HG03095 (cell line): ENCODE results near the gene PYGB.

Source experiments
- ATAC-seq: cut with Tn5 transposase; IDR thresholded peaks from one replicate; pipeline ENCODE4 v1.9.1; 2021; ENCODE audit warnings: moderate library complexity; ENCODE audit not compliant: unreplicated experiment

Gene PYGB

DNA sequence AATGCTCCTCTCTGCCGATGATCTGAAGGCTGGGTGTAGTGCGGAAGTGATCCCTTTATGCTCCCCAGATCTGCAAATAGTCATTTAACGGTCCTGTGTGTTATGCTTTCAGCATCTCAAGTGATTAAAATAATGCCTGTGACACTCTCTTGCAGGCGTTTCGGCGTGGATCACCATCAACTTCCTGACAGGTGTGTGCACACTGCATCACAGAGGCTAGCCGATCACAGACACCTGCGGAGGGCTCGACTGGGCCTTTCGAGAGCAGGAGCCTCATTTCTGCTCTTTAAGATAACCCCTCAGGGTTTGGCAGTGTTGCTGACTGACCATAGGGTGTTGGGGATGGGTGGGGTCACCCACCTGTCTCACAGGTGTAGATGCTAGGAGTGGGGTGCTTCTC is 32.4 kb upstream of the PYGB start:
- no peak for ATAC-seq

GRCh38 chr20:25216199-25216945 is 31.5 kb upstream of the PYGB start:
- ATAC-seq, result no peak

DNA sequence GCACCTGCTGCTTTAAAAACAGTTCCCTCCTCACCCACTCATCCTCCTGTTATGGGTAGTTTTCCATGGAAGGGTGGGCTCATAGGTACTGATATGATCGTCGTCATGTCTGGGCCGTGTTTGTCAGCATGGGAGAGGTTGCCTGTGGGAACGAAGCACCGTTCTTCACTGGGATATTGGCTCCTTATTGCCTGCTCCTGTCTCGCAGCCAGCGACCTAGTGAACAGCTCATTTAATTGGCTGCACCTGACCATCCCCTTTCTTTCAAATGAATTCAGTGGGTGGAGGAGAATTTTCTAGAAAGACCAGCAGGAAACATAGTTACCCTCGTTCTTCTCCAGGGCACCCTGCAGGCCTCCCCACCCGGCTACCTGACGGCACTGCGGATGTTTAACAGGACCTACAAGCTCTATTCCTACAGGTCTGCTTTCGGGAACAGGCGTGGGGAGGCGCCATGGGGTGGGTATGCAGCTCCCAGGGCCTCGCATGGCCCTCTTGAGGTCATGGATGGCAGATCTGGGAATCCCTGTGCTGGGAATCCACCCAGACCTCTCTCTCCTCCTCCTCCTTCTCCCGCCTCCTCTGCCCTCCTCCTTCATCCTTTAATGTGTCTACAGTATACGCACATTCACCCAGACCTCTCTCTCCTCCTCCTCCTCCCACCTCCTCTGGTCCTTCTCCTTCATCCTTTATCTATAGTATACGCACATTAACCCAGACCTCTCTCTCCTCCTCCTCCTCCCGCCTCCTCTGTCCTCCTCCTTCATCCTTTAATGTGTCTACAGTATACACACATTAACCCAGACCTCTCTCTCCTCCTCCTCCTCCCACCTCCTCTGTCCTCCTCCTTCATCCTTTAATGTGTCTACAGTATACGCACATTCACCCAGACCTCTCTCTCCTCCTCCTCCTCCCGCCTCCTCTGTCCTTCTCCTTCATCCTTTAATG is 30.4 kb upstream of the PYGB start:
- no peak for ATAC-seq

GRCh38 chr20:25218109-25218486 is 29.8 kb upstream of the PYGB start:
- ATAC-seq, result no peak

GRCh38 chr20:25218492-25218891 is 29.4 kb upstream of the PYGB start:
- no peak for ATAC-seq

- ATAC-seq, result no peak
Observed at GRCh38 chr20:25219365-25219764, 28.5 kb upstream of the PYGB start.

DNA sequence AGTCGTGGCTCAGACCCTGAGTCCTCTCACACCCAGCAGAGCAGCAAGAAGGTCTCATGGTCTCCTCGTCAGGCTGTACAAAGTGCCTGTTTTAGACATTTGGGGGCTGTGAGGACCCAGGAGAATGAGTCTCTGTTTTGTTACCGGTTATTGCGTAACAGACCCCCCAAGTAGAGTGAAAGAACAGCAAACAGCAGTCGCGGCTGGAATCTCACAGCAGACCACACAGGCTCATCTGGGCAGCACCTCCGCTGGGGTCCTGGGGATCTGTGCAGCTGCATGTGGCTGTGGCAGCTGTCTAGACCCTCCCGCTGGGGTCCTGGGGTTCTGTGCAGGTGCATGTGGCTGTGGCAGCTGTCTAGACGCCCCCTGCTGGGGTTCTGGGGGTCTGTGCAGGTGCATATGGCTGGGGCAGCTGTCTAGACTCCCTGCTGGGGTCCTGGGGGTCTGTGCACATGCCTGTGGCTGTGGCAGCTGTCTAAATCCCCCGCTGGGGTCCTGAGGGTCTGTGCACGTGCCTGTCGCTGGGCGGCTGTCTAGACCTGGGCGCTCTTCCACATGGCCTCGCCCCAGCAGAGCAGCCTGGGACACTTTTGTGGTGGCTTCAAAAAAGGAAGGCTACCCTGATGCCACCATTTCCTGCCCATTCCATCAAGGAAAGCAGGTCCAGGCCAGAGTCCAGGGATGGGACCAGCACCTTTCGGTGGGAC is 27.7 kb upstream of the PYGB start:
- ATAC-seq, result no peak

DNA sequence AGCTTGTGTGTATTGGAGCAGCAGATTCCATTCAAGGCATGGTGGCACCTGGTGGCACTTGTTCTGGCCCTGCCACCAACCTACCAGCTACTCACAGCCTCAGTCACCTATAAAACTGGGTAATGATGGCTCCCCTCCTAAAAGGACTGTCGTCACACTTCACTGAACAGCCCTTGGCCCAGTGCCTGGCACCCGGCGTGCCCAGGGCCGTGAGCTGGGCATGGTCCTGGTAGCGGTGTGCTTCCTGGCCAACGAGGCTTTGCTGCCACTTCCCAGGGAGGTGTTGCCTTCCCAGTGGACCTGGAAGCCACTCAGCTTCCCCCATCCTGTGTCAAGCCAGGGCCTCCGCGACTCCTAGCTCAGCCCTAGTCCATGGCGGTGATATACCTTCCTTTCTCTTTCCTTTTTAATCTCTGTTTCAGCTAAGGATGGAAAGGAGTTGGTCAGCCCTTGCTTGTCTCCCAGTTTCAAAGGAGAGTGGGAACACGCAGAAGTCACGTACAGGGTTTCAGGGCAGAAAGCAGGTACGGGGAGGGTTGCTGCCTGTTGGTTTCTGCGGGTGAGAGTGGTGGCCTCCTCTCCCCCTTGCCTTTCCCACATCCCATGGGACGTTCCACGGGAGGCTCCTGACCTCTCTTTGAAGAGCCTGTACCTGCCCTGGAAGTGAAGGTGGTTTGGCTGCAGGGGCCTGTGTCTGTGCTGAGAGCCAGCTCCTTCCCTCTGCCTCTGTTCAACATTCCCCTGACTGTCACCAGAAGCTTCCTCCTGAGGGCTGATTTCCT is 26.9 kb upstream of the PYGB start:
- no peak for ATAC-seq

DNA sequence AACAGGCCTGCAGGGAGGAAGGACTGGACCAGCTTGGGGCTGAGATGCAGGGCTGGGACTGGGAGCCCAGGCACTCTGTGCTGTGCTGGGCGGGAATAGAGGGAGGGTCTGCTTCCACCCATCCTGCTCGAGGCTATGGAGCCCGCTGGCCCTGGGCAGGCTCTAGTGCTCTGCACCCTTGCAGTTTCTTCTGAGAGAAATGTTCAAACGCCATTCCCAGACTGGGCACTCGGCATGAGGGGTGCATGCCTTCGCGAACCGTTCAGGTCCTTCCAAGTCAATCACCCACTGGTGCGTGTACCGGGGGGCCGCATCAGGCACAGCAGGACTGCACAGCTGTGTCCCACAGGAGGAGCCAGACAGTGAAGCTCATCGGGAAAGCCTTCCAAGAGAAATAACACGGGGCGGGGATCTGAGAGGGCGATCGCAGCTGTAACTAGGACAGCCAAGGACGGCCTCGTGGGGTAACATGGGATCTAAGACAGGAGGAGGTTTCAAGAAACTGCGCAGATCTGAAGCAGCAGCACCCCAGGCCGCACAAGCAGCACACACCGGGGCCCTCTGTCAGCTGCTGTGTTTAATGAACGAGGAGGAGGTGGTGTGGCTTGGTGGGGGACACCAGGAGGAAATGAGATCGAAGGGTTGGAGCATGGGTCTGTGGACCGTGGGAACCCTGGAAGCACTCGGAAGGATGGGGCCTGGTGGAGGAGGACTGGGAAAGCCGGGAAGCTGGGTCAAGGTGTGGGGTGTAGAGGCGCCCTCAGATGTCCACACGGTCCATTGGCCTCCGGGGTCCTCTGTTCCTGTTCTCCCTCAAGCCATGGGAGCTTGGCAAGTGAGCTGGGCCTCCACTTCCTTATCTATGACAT is 26.1 kb upstream of the PYGB start:
- no peak for ATAC-seq

DNA sequence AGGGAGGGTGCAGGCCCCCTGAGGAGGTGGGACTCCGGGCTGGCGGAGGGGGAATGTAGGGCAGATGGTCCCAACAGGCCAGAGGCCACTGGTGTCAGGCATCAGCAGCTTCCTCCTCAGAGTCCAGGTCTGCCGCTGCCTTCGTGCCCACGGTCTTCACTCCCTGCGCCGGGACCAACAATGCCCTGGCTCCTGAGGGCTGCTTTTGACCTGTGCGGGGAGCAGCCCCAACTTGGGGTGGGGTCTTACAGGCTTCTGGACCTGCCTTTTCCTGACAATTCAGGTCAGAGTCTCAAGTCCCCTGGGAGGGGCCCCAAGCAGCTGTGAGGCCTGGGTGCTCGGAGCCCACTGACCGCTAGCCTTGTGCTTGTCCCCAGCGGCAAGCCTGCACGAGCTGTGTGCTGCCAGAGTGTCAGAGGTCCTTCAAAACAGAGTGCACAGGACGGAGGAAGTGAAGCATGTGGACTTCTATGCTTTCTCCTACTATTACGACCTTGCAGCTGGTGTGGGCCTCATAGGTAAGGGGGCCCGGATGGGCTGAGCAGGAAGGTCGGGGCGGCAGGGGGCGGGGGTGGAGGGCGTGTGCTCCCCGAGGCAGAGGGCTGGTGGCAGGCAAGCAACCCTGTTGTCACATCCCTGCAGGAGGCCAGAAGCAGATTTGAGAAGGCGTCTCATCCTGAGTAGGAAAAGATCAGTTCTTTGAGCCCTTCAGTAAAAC is 25.3 kb upstream of the PYGB start:
- no peak for ATAC-seq

- peak; percentile 43 for ATAC-seq
Observed at GRCh38 chr20:25223179-25223661, 24.7 kb upstream of the PYGB start.

DNA sequence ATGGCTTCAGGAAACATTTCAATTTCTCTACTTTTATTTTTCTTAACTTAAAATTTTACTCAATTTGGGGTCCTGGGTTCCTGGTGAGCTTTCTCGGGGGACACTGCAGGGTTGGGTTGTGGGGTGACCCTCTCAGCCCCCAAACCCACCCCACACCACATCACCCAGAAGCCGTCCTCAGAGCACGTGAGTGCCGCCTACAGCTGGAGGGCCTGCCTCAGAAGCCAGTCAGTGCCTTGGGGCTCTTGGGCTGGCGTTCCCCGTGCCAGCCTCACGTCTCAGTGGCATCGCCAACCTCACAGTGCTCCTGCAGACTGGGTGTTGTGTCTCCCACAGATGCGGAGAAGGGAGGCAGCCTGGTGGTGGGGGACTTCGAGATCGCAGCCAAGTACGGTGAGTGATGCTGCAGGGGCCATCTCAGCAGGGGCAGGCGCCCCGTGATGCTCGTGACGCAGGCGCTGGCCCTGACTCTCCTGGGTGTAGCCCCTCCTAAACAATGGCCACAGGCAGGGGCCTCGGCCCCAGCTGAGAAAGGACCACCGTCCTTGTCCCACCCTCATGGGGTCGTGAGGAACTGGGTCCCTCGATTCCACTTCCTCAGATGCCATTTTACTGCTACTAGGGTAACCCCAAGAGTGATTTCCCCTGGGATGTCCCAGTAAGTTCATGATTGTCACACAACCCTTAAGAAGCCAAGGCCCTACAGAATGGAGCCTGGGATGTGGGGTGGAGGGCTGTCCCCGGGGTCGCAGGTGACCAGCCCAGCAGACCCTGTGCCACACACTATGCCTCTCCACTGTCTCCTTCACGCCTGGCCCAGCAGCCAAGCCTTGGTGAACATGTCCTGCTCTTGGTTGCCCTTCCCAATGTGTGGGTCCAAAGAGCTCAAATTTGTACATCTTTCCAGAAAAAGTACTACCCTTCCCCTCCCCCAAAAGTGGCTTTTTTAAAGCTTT is 23.8 kb upstream of the PYGB start:
- no peak for ATAC-seq

GRCh38 chr20:25224941-25225340 is 22.9 kb upstream of the PYGB start:
- ATAC-seq, result no peak

- no peak for ATAC-seq
Observed at GRCh38 chr20:25225642-25226432, 22.0 kb upstream of the PYGB start.

DNA sequence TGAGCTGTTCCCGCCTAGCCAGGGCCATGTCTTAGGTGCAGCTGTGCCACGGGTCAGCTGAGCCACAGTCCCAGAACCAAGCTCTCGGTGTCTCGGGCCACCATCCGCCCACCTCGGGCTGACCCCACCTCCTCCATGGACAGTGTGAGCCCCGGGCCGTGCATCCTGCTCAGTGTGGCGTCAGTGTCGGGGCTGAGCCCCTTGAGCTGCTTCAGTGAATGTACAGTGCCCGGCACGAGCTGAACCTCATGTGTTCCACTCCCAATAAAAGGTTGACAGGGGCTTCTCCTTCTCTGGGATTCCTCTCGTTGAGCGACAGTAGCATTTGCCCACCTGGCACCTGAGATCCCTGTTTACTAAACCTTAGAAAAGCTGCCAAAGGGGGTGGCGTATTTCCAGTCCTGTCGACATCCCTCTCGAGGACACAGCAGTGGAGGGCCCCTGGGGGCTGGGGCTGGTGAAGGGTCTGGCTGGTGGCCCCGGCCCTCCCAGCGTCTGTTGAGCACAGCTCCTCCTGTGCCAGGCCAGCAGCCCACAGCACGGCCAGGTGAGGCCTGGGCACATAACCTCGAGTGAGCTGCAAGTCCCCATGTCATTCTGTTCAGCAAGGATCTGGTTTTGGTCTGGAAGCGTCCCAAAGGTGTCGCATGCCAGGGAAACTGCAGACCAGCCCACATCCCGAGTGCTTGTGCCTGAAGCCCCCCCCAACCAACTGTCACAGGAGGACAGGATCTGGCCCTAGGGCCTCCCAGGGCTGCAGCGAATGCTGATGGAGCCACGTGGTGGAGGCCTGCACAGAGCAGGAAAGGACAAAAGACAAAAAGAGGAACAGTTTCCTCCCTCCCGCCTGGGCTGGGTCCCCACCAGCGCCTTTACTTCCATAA is 21.2 kb upstream of the PYGB start:
- ATAC-seq, result no peak

DNA sequence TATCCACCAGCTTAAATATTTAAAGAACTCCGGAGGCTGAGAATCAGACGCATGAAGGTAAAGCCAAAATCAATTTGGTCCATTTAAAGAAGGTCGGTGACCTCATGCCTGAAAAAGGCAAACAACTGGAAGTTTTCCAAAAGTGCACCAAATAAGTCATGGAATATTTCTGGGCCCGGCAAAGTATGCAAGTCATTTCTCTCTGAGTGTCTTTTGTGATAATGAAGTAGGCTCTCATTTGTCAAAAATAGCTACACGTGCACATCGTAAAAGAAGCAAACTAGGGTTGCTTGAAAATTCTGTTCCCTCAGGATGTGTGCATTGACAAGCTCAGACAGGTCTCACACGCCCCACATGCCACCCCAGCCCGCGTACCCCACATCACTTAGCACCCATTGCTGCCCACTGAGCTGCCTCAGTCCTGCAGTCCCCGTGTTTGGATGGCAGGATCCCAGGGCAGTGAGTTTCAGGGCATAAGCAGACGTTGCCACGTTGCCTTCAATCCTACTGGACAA is 20.5 kb upstream of the PYGB start:
- ATAC-seq, result no peak
